WI38 (cell line): Measurements from ENCODE around the gene NEDD4.

Experiments
- H3K4me3 ChIP-seq: 2 replicates; pipeline ENCODE4 v1.5.1; 2011; ENCODE audit warnings: low read depth, mild to moderate bottlenecking, control low read depth, low read length
- TF ChIP-seq, protein P1 (sequence below): IDR thresholded peaks from 2 replicates; pipeline ENCODE4 v1.5.1; 2012; ENCODE audit warnings: low read depth, mild to moderate bottlenecking, control low read depth, low read length

The NEDD4 gene

DNA sequence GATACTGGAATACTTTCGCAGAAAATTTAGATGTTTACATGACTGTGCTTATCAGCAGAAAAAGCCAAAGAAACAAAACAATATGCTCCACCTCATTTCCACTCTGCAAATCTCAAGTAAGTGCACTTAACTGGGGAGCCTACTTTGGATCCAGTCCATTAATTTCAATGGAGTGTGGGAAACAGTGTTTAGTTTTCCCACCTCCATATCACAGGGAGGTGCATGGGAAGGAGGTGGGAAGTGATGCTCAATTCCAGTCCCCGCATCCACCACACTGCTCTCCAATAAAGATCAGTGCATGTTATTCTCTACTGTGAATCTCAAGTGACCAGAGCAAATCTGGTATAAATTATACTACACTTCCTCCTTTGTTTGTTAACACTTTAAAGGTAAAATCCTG, 2.9 kb downstream of the NEDD4 start:
- TF ChIP-seq, protein P1, sequence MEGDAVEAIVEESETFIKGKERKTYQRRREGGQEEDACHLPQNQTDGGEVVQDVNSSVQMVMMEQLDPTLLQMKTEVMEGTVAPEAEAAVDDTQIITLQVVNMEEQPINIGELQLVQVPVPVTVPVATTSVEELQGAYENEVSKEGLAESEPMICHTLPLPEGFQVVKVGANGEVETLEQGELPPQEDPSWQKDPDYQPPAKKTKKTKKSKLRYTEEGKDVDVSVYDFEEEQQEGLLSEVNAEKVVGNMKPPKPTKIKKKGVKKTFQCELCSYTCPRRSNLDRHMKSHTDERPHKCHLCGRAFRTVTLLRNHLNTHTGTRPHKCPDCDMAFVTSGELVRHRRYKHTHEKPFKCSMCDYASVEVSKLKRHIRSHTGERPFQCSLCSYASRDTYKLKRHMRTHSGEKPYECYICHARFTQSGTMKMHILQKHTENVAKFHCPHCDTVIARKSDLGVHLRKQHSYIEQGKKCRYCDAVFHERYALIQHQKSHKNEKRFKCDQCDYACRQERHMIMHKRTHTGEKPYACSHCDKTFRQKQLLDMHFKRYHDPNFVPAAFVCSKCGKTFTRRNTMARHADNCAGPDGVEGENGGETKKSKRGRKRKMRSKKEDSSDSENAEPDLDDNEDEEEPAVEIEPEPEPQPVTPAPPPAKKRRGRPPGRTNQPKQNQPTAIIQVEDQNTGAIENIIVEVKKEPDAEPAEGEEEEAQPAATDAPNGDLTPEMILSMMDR: no peak
- no peak overlapping the region for H3K4me3 ChIP-seq

DNA sequence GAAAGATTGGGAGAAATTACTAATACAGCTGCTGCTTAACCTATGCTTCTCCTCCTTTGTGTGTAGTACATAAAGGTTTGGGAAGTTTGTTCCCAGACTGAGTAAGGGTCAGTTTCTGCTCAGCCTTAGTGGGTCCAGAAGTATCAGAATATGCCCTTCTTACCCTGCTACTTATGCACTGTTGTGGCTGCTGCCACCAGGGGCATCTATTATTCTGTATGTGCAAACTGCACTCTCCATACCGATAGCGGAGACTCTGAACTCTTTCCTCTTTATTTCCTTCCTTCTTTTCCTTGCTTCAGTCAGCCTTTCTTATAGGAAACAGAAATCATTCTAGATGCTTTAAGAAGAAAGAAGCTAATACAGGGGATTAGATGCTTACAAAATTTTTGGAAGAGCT, 4.0 kb downstream of the NEDD4 start:
- H3K4me3 ChIP-seq: no peak overlapping the region
- TF ChIP-seq, protein P1: no peak

DNA sequence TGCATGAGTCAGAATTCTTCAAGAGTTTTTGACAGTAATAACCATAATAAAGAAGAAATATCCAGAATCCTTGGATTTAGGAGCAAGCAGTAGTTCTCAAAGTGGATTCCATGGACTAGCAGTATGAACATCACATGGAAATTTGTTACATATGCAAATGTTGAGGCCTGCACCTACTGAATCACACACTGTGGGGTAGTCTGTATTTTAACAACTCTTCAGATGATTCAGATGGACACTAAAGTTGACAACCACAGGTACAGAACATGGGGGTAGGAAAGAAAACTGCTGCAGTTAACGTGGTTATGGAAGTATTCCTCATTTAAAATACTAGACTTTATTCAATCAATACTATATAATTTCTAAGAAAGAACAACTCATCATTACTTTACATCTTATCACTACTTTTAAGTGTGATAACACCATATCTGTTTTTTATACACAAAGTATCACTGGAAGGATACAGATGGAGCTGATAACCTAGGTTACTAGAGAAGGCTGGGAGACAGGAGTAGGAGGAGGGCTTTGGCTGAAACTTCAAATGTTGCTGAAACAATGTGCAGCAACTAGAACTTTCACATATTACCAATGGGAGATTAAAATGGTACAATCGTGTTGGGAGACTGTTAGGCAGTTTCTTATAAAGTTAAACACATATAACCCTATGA, 11.7 kb downstream of the NEDD4 start:
- TF ChIP-seq, protein P1: no peak
- no peak overlapping the region for H3K4me3 ChIP-seq

DNA sequence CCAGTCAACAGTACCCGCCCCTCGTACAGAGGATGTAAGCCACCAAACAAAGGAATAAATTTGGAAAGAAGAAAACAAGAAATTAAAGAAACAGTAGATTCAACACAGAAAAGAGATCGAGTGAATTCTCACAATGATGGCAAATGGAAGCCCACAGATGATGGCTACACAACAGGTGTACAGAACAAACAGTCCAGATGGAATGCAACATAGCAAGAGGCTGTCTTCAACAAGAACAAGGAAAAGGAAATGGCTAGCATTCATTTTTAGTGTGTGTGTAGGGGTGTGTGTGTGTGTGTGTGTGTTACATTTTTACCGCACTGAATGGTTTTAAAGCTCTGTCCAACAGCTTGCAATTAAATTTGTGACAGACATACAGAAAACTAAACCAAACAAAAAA, 12.9 kb downstream of the NEDD4 start:
- H3K4me3 ChIP-seq: no peak overlapping the region
- TF ChIP-seq, protein P1: no peak

DNA sequence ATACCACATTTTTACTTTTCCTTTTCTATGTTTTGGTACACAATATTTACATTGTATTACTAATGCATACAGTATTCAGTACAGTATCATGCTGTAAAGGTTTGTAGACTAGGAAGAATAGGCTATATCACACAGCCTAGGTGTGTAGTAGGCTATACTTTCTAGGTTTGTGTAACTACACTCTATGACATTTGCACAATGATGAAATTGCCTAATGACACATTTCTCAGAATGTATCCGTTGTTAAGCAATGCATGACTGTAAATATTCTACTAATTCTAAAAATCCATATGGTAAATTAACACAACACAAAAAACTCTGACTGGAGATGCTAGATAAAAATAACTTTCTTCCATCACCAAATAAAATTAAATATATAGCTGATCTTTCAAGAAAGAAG, 16.2 kb downstream of the NEDD4 start:
- TF ChIP-seq, protein P1: no peak

DNA sequence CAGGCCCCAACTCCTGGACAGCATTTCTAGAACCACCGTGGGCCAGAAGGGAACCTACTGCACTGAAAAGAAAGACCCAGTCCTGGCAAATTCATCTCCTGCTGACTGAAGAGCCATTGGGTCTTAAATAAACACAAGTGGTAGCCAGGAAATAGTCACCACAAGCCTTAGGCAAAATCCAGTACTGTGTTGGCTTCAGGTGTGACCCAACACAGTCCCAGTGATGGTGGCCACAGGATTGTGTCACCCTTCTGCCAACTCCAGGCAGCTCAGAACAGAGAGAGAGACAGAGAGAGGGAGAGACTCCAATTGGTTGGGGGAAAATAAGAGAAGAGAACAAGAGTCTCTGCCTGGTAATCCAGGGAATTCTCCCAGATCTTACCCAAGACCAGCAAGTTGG, 23.1 kb downstream of the NEDD4 start:
- TF ChIP-seq, protein P1: no peak
- no peak overlapping the region for H3K4me3 ChIP-seq

More for the DNA sequence above, 16.2 kb downstream of the NEDD4 start:
- no peak overlapping the region for H3K4me3 ChIP-seq

DNA sequence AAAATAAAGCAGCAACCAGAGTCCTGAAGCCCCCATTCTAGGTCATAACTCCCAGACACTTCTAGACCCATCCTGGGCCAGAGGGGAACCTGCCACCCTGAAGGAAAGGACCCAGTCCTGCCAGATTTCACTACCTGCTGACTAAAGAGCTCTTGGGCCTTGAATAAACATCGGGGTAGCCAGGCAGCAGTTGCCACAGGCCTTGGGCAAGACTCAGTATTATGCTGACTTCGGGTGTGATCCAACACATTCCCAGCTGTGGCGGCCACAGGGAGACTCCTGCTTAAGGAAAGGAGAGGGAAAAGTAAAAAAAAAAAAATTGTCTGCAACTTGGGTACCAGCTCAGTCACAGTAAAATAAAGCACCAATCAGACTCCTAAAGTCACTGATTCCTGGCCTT, 23.8 kb downstream of the NEDD4 start:
- TF ChIP-seq, protein P1: no peak
- no peak overlapping the region for H3K4me3 ChIP-seq
